Measurements from ENCODE around the gene NDRG2.

Gene NDRG2

DNA sequence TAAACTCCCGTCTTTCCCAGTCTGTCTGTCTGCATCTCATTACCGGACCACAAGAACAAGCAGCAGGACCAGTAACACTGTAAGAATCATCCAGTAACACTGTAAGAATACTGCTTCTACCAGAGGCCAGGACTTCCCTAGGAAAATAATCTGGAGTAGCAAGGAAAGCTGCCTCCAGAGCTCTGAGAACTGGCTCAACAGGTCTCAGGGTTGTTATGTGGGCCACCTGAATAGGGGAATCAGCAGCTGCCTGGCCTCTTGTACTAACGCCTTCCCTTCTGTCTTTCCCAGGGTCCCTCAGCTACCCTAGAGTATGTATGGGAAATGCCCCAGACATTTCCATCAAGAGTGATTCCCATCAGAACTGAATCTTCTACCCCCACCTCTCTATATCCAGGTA, 26.7 kb downstream of the NDRG2 start:
- Histone ChIP-seq H3K4me2 (ENCODE audit: low read depth, low read length, poor library complexity, severe bottlenecking) (no peak overlapping the region), H2AFZ (ENCODE audit: low read depth, low read length, severe bottlenecking) (no peak overlapping the region), H3F3A (ENCODE audit: insufficient read depth) (no peaks in the 10 kb centered on the region), H3K36me3 (ENCODE audit: low read length) (peaks cover 10% of the 10 kb centered on the region), H3K9me2 (replicated peaks; ENCODE audit: insufficient read depth, low read length) (no peaks in the 10 kb centered on the region), H3K27me3 (ENCODE audit: low read length) (no peaks in the 10 kb centered on the region), H3K27ac (ENCODE audit: low read depth, low read length) (no peak overlapping the region), H4K20me1 (ENCODE audit: low read depth, low read length) (no peaks in the 10 kb centered on the region), H3K79me2 (ENCODE audit: insufficient read depth, low read length) (no peaks in the 10 kb centered on the region), H3K4me3 (ENCODE audit: insufficient read depth, low read length, poor library complexity, severe bottlenecking) (no peak overlapping the region), H3K9ac (ENCODE audit: low read length) (no peak overlapping the region), H3K9me3 (ENCODE audit: insufficient read depth, low read length) (no peaks in the 10 kb centered on the region)
- TF ChIP-seq, protein P1, sequence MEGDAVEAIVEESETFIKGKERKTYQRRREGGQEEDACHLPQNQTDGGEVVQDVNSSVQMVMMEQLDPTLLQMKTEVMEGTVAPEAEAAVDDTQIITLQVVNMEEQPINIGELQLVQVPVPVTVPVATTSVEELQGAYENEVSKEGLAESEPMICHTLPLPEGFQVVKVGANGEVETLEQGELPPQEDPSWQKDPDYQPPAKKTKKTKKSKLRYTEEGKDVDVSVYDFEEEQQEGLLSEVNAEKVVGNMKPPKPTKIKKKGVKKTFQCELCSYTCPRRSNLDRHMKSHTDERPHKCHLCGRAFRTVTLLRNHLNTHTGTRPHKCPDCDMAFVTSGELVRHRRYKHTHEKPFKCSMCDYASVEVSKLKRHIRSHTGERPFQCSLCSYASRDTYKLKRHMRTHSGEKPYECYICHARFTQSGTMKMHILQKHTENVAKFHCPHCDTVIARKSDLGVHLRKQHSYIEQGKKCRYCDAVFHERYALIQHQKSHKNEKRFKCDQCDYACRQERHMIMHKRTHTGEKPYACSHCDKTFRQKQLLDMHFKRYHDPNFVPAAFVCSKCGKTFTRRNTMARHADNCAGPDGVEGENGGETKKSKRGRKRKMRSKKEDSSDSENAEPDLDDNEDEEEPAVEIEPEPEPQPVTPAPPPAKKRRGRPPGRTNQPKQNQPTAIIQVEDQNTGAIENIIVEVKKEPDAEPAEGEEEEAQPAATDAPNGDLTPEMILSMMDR (IDR thresholded peaks at IDR 0.05; ENCODE audit: insufficient read depth, low read length, poor library complexity, severe bottlenecking), result no peak
- no peak for TF ChIP-seq EZH2phosphoT487 (conservative IDR thresholded peaks at IDR 0.05; ENCODE audit: low read length)

DNA sequence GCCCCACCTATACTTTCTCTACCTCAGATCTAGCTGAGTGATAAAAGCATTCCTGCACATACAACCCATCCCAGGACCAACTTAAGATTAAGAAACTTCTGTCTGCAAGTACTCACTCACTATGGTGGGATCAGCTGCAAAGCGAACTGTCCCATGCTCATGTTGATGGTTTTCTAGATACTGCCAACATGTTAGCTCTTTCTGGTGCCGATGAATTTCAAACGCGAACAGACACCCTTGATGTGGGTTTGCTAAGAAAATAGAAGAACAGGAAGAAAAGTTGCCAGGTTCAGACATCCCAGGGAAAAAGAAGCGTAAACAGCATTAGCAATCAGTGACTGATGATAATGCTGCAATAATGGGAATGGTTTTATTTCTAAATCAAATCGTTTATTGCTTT, 27.3 kb downstream of the NDRG2 start:
- Histone ChIP-seq H3K27ac (ENCODE audit: low read depth, low read length) (no peak overlapping the region), H3K4me2 (ENCODE audit: low read depth, low read length, poor library complexity, severe bottlenecking) (no peak overlapping the region), H3K9ac (ENCODE audit: low read length) (no peak overlapping the region), H3K79me2 (ENCODE audit: insufficient read depth, low read length) (no peaks in the 10 kb centered on the region), H3K36me3 (ENCODE audit: low read length) (peaks cover 15% of the 10 kb centered on the region), H2AFZ (ENCODE audit: low read depth, low read length, severe bottlenecking) (no peak overlapping the region), H3K9me2 (replicated peaks; ENCODE audit: insufficient read depth, low read length) (no peaks in the 10 kb centered on the region), H3K4me3 (ENCODE audit: insufficient read depth, low read length, poor library complexity, severe bottlenecking) (no peak overlapping the region), H3K27me3 (ENCODE audit: low read length) (no peaks in the 10 kb centered on the region), H3F3A (ENCODE audit: insufficient read depth) (no peaks in the 10 kb centered on the region), H3K9me3 (ENCODE audit: insufficient read depth, low read length) (no peaks in the 10 kb centered on the region), H4K20me1 (ENCODE audit: low read depth, low read length) (no peaks in the 10 kb centered on the region)
- TF ChIP-seq, protein P1 (IDR thresholded peaks at IDR 0.05; ENCODE audit: insufficient read depth, low read length, poor library complexity, severe bottlenecking), result no peak
- TF ChIP-seq EZH2phosphoT487 (conservative IDR thresholded peaks at IDR 0.05; ENCODE audit: low read length), result no peak

DNA sequence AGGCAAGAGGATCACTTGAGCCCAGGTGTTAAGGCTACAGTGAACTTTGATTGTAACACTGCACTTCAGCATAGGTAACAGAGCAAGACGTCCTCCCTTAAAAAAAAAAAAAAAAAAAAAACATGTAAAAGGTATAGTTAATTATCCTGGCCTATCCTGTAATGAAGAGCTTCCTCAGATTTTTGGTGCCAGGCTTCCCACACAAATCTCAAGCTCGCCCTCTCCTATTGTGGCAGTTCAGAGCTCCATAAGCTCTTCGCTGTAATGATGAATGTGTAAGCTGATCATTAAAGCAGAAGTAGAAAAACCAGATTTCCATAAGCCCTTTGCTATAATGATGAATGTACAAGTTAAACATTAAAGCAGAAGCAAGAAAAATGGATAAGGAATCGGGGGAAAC, 27.7 kb downstream of the NDRG2 start:
- no peak overlapping the region for H3K4me3 ChIP-seq (ENCODE audit: insufficient read depth, low read length, poor library complexity, severe bottlenecking)
- peaks cover 2% of the 10 kb centered on the region; the same call in 1 of the 2 replicates for H3K79me2 ChIP-seq (ENCODE audit: insufficient read depth, low read length)
- H3F3A ChIP-seq (ENCODE audit: insufficient read depth), result no peaks in the 10 kb centered on the region
- no peaks in the 10 kb centered on the region for H3K27me3 ChIP-seq (ENCODE audit: low read length)
- no peak for TF ChIP-seq EZH2phosphoT487 (conservative IDR thresholded peaks at IDR 0.05; ENCODE audit: low read length)
- TF ChIP-seq, protein P1 (IDR thresholded peaks at IDR 0.05; ENCODE audit: insufficient read depth, low read length, poor library complexity, severe bottlenecking), result no peak
- no peak overlapping the region for H3K27ac ChIP-seq (ENCODE audit: low read depth, low read length)
- H3K9me3 ChIP-seq (ENCODE audit: insufficient read depth, low read length), result no peaks in the 10 kb centered on the region
- H3K9ac ChIP-seq (ENCODE audit: low read length), result no peak overlapping the region
- no peak overlapping the region for H2AFZ ChIP-seq (ENCODE audit: low read depth, low read length, severe bottlenecking)
- H3K9me2 ChIP-seq (replicated peaks; ENCODE audit: insufficient read depth, low read length), result no peaks in the 10 kb centered on the region
- H3K36me3 ChIP-seq (ENCODE audit: low read length), result peaks cover 19% of the 10 kb centered on the region
- H4K20me1 ChIP-seq (ENCODE audit: low read depth, low read length), result no peaks in the 10 kb centered on the region
- no peak overlapping the region for H3K4me2 ChIP-seq (ENCODE audit: low read depth, low read length, poor library complexity, severe bottlenecking)
